DOHH2 (cell line): Measurements from ENCODE around the gene LPAR1.

Source experiments
- H3F3A ChIP-seq: fragments of 200-600 bp; sonication (generic), shearing (Covaris generic); 2 replicates; pipeline ENCODE4 v1.6.0; 2016; ENCODE audit warnings: antibody characterized with exemption, mild to moderate bottlenecking; ENCODE audit not compliant: control insufficient read depth, insufficient read depth
- H3K27ac ChIP-seq: fragments of 200-600 bp; sonication (generic); 2 replicates; pipeline ENCODE4 v1.5.1; 2014; ENCODE audit warnings: low read depth, mild to moderate bottlenecking, low read length, moderate library complexity
- H3K27me3 ChIP-seq: fragments of 200-600 bp; sonication (generic); 2 replicates; pipeline ENCODE4 v1.6.1; 2014; ENCODE audit warnings: mild to moderate bottlenecking, low read length, mixed read lengths; ENCODE audit not compliant: control insufficient read depth
- H3K36me3 ChIP-seq: fragments of 200-600 bp; sonication (generic); 2 replicates; pipeline ENCODE4 v1.6.1; 2014; ENCODE audit warnings: mild to moderate bottlenecking, low read length, moderate library complexity, mixed read lengths; ENCODE audit not compliant: control insufficient read depth
- H3K4me1 ChIP-seq: fragments of 200-600 bp; sonication (generic); 2 replicates; pipeline ENCODE4 v1.6.1; 2014; ENCODE audit warnings: mild to moderate bottlenecking, low read length, mixed read lengths; ENCODE audit not compliant: control insufficient read depth
- H3K4me2 ChIP-seq: fragments of 200-600 bp; sonication (generic); 2 replicates; pipeline ENCODE4 v1.6.0; 2014; ENCODE audit warnings: mild to moderate bottlenecking, low read length, moderate library complexity
- H3K4me3 ChIP-seq: fragments of 200-600 bp; sonication (generic); 2 replicates; pipeline ENCODE4 v1.5.1; 2014; ENCODE audit warnings: mild to moderate bottlenecking, low read length, mixed read lengths
- H3K79me2 ChIP-seq: fragments of 200-600 bp; sonication (generic); 2 replicates; pipeline ENCODE4 v1.6.1; 2014; ENCODE audit warnings: mild to moderate bottlenecking, low read length, mixed read lengths; ENCODE audit not compliant: control insufficient read depth
- H3K9me2 ChIP-seq: fragments of 200-600 bp; sonication (generic); replicated peaks from 2 replicates; pipeline ENCODE4 v1.6.1; 2014; ENCODE audit warnings: mild to moderate bottlenecking, low read length, mixed read lengths; ENCODE audit not compliant: control insufficient read depth
- H3K9me3 ChIP-seq: fragments of 200-600 bp; sonication (generic); 2 replicates; pipeline ENCODE4 v1.6.1; 2014; ENCODE audit warnings: antibody characterized with exemption, low read length, mixed read lengths; ENCODE audit not compliant: control insufficient read depth, insufficient read depth
- H4K20me1 ChIP-seq: fragments of 200-600 bp; sonication (generic); 2 replicates; pipeline ENCODE4 v1.6.0; 2014; ENCODE audit warnings: low read depth, mild to moderate bottlenecking, antibody characterized with exemption, low read length, moderate library complexity; ENCODE audit not compliant: control insufficient read depth, insufficient read depth
- EZH2phosphoT487 ChIP-seq: fragments of 200-600 bp; sonication (generic); IDR thresholded peaks from 2 replicates; pipeline ENCODE4 v1.6.1; 2017; ENCODE audit warnings: borderline replicate concordance, mild to moderate bottlenecking, antibody characterized with exemption, low read length, moderate library complexity, mixed read lengths
- TF ChIP-seq, protein P1 (sequence below): fragments of 200-600 bp; sonication (generic); IDR thresholded peaks from one replicate; pipeline ENCODE4 v1.5.1; 2014; ENCODE audit warnings: antibody characterized with exemption, mild to moderate bottlenecking, low read depth, low read length; ENCODE audit not compliant: poor library complexity, severe bottlenecking

The LPAR1 gene

DNA sequence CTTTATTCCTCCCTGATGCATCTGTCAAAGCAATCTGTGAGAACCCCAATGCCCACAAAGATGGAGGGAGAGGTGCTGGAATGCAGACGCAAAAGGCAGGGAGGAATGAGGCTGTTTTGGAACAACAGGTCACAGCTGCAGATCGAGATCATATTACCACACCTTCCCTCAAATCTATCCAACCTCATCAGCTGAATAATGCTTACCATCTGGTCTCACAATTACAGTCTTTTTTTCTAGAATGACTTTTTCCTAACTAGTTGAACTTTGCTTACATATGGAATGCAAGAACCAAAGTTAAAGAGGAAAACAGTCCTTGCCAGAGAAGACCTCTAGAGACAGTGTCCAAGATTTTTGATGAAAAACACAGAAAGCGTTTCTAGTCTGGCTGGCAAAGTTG lies 158.1 kb downstream of the LPAR1 start:
- H3K36me3 ChIP-seq = no peaks in the 10 kb centered on the region
- no peaks in the 10 kb centered on the region for H3K9me3 ChIP-seq
- no peaks in the 10 kb centered on the region for H3K79me2 ChIP-seq
- H3K27ac ChIP-seq = no peak overlapping the region
- no peaks in the 10 kb centered on the region for H3K9me2 ChIP-seq
- TF ChIP-seq, protein P1, sequence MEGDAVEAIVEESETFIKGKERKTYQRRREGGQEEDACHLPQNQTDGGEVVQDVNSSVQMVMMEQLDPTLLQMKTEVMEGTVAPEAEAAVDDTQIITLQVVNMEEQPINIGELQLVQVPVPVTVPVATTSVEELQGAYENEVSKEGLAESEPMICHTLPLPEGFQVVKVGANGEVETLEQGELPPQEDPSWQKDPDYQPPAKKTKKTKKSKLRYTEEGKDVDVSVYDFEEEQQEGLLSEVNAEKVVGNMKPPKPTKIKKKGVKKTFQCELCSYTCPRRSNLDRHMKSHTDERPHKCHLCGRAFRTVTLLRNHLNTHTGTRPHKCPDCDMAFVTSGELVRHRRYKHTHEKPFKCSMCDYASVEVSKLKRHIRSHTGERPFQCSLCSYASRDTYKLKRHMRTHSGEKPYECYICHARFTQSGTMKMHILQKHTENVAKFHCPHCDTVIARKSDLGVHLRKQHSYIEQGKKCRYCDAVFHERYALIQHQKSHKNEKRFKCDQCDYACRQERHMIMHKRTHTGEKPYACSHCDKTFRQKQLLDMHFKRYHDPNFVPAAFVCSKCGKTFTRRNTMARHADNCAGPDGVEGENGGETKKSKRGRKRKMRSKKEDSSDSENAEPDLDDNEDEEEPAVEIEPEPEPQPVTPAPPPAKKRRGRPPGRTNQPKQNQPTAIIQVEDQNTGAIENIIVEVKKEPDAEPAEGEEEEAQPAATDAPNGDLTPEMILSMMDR = no peak
- no peak for TF ChIP-seq EZH2phosphoT487
- H3K4me2 ChIP-seq = no peak overlapping the region
- no peaks in the 10 kb centered on the region for H3K4me1 ChIP-seq
- no peak overlapping the region for H3K4me3 ChIP-seq
- no peaks in the 10 kb centered on the region for H3F3A ChIP-seq
- H4K20me1 ChIP-seq = no peaks in the 10 kb centered on the region
- H3K27me3 ChIP-seq = no peaks in the 10 kb centered on the region

DNA sequence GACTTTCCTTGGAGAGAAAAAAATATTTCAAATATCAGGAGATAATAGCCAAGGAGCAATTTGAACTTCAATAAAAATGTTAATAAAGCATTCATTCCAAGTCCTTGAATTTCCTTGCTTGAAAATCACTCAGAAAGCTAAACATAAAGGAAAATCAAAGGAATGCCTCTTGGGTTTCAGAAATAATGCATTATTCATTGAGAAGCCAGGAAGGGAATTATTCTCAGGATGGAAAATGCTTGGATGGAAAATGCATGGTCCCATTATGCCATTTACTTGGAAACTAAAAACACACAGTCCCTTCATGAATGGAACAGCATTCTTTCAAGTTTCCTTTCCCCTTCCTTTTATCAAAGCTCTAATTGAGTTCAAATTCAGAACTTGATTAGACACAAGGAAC lies 160.9 kb downstream of the LPAR1 start:
- Histone ChIP-seq H3K9me3 (no peaks in the 10 kb centered on the region), H3F3A (no peaks in the 10 kb centered on the region), H3K9me2 (no peaks in the 10 kb centered on the region)

DNA sequence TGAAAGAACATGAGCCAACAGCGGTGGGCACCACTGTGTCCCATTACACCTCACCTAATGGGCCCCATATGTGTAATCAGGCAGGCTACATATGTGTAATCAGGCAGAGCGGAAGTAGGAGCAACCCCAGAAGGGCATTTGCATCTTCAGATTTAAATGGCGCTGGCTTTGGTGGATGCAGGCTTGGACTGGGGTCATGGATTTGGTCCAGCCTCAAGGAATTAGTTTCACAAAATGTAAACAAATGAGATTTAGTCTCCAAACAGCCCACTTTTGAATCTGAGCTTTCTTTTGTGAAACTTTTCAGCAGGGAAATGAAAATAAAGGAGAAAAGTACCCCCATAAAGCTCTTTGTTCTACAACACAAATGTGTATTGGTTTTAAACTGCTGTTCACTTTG lies 161.3 kb downstream of the LPAR1 start:
- no peaks in the 10 kb centered on the region for H3K36me3 ChIP-seq
- no peaks in the 10 kb centered on the region for H4K20me1 ChIP-seq
- H3K9me2 ChIP-seq = no peaks in the 10 kb centered on the region
- H3K27me3 ChIP-seq = no peaks in the 10 kb centered on the region
- H3F3A ChIP-seq = no peaks in the 10 kb centered on the region
- H3K4me1 ChIP-seq = no peaks in the 10 kb centered on the region
- TF ChIP-seq, protein P1 = no peak
- no peak overlapping the region for H3K4me2 ChIP-seq
- H3K9me3 ChIP-seq = no peaks in the 10 kb centered on the region
- H3K79me2 ChIP-seq = no peaks in the 10 kb centered on the region
- H3K27ac ChIP-seq = no peak overlapping the region
- no peak overlapping the region for H3K4me3 ChIP-seq

More for the DNA sequence above, 160.9 kb downstream of the LPAR1 start:
- no peaks in the 10 kb centered on the region for H3K36me3 ChIP-seq
- TF ChIP-seq EZH2phosphoT487 = no peak
- TF ChIP-seq, protein P1 = no peak
- H4K20me1 ChIP-seq = no peaks in the 10 kb centered on the region
- no peak overlapping the region for H3K27ac ChIP-seq
- H3K4me1 ChIP-seq = no peaks in the 10 kb centered on the region
- no peaks in the 10 kb centered on the region for H3K79me2 ChIP-seq
- no peak overlapping the region for H3K4me2 ChIP-seq
- no peaks in the 10 kb centered on the region for H3K27me3 ChIP-seq
- no peak overlapping the region for H3K4me3 ChIP-seq
